Activated CD8-positive, alpha-beta memory T cell treated with anti-CD3 and anti-CD28 coated beads for 24 hours (primary cell): Measurements from ENCODE around the gene TOLLIP.
"Not testable (repeated sequence)": the region's sequence is repeated elsewhere in the genome, so short reads cannot be mapped to it uniquely, and the experiment has no call there.

Experiments
- DNase-seq: peaks from one replicate; pipeline ENCODE4 v3.0.0-alpha.2; 2020

The TOLLIP gene

GRCh38 chr11:1309498-1310317, at the start of gene TOLLIP:
Gene TOLLIP, minus strand, starts transcription at chr11:1309632. Its CDS starts 134 bp downstream, at chr11:1309498.
- peak; percentile 99 for DNase-seq

GRCh38 chr11:1358931-1359330, 49.5 kb upstream of the TOLLIP start:
- DNase-seq, result not testable (repeated sequence)

GRCh38 chr11:1358286-1358685, 48.9 kb upstream of the TOLLIP start:
- DNase-seq, result no peak

GRCh38 chr11:1356478-1356960, 47.1 kb upstream of the TOLLIP start:
- DNase-seq, result no peak

- no peak for DNase-seq
Measured at GRCh38 chr11:1356007-1356435, 46.6 kb upstream of the TOLLIP start.

GRCh38 chr11:1354125-1354938, 44.9 kb upstream of the TOLLIP start:
- DNase-seq, result no peak

- DNase-seq, result no peak
Measured at GRCh38 chr11:1353383-1354124, 44.1 kb upstream of the TOLLIP start.

- DNase-seq, result no peak
Measured at GRCh38 chr11:1352696-1353382, 43.4 kb upstream of the TOLLIP start.

GRCh38 chr11:1351278-1351937, 42.0 kb upstream of the TOLLIP start:
- no peak for DNase-seq

GRCh38 chr11:1350086-1350725, 40.8 kb upstream of the TOLLIP start:
- DNase-seq, result no peak

- no peak for DNase-seq
Measured at GRCh38 chr11:1349327-1350041, 40.1 kb upstream of the TOLLIP start.

GRCh38 chr11:1348796-1349326, 39.4 kb upstream of the TOLLIP start:
- DNase-seq, result no peak

GRCh38 chr11:1348146-1348795, 38.8 kb upstream of the TOLLIP start:
- no peak for DNase-seq

- not testable (repeated sequence) for DNase-seq
Measured at GRCh38 chr11:1347411-1347999, 38.1 kb upstream of the TOLLIP start.

GRCh38 chr11:1346669-1347390, 37.4 kb upstream of the TOLLIP start:
- DNase-seq, result no peak

GRCh38 chr11:1345737-1346513, 36.5 kb upstream of the TOLLIP start:
- DNase-seq, result no peak

GRCh38 chr11:1344056-1344635, 34.7 kb upstream of the TOLLIP start:
- peak; percentile 43 for DNase-seq
